DMS53 (cell line): ENCODE results near the gene ENTR1.
A peak's percentile ranks its signal among the peaks of the same experiment; 100 is the strongest.

Experiments
- DNase-seq: peaks from one replicate; lab custom pipeline; 2025; lab: John Stamatoyannopoulos, UW

Gene ENTR1

DNA sequence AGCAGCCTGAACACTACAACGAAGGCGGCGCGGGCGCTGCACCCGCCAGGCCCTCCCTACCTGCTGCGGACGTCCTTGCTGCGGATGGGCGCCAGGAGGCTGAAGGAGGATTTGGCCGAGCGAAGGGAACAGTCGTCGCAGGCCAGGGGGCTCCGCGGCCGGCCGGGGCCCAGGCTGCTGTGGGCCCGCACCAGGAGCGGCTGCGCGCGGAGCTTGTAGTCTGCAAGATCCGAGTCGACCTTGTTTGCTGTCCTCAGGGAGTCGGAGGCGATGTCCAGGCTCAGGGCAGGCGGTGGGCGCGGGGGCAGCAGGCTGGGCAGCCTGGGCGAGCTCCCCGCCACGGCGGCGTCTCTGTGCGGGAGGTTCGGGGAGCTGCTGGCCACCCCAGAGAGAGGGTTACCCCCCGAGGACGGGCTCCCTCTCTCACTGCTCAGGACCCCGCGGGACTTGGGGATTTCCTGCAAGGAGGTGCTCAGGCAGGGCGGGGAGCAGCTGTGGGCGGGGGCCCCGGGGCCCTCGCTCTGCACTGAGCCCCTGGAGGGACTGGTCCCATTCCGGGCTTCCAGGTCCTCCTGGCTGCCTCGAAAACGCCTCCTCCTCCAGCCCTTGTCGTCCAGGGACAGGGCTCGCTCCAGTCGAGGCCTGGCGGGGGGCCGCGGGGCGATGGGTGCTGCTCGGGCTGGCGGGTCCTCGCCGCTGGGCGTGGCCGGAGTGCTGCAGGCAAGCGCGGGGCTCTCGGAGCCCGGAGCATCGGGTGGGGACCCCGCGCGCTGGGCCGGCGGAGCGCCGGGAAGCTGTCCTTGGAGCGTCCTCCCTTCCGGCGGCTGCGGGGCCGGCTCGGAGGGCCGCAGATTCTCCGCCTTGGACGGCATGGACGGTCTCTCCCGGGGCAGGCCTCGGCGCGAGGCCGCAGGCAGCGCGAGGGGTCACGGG, 28.4 kb upstream of the ENTR1 start:
- DNase-seq, result peak; percentile 57

DNA sequence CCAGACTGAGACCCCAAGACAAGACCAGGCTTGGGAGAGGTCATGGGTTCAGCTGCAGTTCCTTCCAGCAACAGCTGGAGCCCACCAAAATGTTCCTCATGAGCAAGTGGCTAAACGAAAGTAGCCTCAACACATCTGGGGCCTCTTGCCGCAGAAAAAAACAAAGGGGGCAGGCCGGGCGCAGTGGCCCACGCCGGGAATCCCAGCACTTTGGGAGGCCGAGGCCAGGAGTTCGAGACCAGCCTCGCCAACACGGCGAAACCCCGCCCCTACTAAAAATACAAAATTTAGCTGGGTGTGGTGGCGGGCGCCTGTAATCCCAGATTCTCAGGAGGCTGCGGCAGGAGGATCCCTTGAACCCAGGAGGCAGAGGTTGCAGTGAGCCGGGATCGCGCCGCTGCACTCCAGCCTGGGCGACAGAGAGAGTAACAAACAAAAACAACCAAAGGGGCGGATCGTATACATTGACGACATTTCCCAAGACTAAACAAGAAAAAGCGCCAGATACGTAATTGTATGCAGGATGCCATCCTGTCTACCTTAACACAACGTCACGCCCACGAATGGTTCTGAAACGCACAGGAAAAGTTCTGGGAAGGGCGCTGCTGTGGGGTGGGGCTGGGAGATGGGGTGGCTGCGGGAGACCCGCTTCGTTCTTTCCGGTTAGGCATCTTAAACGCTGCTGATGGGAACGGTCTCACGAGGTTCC, 27.6 kb upstream of the ENTR1 start:
- no peak for DNase-seq

DNA sequence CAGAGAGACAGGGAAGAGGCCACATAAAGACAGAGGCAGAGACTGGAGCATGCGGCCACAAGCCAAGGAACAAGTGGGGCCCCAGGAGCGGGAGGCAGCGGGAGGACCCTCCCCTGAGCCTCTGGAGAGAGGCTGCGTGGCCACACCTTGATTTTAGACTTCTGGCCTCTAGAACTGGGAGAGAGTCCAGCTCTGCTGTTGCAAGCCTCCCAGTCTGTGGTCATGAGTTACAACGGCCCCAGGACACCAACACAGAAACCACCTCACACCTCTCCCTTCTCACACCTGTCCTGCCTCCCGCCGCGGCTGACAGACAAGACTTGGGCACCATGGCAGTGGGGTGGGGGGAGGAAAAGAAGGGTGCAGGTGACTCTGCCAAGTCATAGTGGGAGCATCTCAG, 27.0 kb upstream of the ENTR1 start:
- DNase-seq, result no peak

DNA sequence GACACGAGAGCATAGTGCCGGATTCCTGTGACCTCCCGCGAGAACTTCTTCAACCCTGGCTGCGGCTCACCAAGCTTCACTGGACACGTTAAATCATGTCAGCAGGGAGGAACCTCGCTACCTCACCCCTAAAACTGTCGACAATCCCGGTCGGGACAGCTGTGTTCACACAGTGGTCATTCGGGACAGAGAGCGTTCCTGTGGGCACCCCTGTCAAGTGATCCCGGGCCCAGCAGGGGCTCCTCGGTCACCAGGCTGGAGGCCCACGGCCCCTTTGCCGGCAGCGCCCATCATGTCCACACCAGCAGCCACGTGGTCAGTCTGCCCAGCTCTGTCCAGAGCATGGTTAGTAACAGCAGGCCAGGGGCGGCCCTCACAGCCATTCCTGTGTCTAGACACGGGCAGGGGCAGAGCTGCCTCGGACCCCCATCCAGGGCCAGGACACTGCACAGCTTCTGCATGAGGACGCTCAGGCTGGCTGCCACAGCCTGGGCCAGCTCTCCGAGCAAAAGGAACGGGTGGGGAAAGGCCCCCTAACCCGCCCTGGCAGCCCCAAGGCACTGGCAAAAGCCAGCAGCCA, 25.7 kb upstream of the ENTR1 start:
- DNase-seq, result no peak

DNA sequence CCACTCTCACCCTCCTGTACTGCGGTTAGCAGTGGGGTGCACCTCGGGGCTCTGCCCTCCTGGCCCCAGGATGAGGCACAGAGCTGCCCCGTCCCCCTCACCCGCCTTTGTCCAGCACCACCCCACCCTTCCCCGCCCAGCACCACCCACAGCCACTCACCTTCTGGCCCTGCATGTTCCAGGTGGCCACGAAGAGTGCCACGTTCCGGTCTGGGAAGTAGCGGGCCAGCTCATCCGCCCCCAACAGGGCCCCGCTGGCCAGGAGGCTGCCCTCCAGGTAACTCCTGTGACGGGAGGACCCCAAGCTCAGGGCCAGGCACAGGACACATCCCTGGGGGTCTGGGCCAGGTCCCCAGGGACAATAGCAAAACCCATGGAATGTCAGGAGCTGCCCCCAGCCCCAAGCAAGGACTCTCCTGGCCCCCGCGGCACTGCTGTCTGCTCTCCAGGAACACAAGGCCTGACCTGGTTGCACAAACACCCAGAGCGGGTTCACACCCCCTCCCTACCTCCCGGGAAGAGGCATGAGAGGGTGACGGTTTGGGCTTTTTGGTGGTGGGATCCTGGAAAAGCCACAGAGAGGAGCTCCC, 24.3 kb upstream of the ENTR1 start:
- DNase-seq, result no peak

DNA sequence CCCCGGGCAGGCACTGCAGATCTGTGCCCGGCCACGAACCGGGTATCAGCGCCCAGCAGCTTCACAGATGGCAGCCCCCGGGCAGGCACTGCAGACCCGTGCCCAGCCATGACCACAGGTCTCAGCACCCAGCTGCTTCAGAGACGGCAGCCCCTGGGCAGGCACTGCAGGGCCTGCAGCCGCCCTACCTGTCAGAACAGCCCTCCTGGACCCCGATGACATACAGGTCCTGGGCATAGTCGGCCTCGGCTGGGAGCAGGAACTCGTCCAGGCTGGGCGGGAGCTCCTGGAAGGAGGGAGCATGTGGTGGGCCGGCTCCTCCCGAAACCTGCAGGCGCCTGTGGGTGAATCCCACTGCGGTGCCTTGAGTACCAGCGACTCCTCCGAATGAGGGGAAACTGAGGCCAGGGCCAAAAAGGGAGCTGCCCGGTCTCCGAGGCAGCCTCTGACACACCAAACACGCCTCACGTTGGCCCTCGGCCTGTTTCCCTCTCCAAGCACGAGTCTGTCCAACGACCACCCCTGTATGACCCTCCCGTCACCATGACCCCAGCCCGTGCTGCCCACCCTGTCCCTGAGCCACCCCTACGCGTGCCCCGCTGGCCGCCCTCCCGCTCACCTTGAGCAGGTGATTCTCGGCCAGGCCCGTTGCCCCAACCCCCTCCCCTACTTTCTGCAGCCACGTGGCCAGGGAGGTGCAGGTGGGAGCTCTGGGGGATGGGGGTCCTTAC, 23.6 kb upstream of the ENTR1 start:
- DNase-seq, result no peak

DNA sequence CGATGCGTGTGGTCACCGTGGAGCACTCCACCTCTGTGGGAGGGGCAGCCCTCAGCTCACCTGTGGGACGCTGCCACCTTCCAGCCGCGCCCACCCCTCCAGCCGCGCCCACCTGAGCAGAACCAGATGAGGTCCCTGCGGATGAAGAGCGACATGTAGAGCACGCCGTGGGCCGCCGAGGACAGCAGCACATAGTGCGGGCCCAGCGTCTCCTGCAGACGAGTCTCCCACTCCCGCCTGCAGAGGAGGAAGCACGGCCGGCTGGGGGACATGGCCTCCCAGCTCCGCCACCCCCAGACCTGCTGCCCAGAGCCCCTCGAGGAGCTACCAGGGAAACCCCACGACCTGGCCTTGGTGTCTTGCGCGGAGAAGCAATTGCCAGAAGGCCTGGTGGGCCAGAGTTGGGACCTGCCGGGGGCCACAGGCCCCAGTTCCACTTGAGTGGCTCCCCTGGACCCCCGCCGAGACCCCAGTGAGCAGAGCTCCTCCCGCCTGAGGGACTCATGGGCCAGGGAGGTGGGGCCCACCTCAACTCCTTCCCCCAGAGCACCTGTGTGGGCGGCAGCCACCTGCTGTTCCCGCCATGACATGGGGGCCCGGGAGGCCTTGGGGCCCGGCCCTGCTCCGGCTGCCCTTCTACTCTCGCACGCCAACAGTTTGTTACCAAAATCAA, 22.8 kb upstream of the ENTR1 start:
- DNase-seq, result no peak

DNA sequence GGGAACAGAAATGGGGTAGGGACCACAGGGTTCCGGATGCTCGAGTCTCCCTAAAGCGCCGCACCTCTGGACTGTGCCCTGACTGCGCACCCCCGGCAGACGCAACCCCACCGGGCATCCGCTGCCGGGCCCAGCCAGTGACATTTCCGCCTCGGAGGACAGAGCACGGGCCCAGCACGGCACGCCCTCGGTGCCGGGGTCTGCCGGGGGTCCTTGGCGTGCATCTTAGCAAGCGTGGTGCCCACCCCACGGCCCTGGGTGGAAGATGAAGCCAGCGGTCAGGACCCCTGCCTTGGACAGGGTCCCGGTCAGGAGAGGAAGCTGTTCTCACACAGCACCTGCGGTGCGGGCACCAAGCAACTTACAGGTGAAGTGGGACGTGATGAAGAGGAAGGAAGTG, 22.2 kb upstream of the ENTR1 start:
- no peak for DNase-seq

DNA sequence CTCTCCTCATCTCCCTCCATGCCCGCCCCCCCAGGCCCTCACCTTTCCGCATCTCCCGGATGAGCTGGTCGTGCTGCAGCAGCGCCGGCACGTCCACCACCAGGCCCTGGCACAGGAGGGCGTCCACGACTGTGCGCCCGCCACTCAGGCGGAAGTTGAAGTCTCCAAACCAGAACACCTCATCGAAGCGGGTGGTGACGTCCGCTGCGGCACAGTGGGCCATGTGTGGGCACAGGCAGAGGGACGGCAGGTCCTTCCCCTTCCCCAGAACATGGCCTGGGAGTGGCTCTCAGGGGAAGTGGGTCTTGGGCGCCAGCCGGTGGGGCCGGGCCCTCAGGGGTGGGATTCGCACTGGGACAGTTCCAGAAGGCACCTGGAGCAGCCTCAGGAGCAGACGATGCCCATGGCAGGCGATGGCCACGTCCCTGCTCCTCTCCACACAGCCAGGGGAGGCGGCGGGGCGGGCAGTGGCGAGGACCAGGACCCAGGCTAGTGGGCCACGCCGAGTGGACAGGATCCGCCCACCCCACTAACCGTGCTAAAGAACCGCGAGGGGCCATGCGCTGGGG, 21.5 kb upstream of the ENTR1 start:
- no peak for DNase-seq

DNA sequence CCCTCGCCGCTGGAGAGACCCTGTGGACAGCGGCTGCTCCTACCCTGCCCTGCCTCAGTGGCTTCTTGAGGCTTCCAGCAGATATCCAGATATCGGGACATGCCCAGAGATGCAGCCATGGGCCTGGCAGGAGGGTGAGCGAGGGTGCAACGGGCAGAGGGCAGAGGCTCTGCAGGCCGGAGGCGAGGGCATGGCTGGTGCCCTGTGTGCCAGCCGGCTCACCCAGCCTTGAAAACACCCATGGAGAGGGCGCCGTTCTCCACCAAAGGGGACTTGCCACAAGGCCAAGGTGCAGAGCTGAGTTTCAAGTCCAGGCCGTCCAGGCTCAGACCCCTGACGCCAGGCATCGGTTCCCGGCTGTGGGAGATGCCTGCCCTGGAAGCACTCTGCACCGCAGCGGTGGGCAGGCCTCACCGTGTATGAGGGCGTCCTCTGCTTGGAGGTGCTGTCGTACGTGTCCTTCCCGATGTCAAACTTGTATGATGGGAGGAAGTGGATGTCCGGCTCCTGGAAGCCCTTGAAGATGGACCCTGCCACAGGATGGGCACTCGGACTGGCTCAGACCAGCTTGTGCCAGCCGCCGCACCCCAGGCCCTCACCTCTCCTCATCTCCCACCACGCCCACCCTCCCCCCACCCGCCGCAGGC, 20.3 kb upstream of the ENTR1 start:
- DNase-seq, result no peak

DNA sequence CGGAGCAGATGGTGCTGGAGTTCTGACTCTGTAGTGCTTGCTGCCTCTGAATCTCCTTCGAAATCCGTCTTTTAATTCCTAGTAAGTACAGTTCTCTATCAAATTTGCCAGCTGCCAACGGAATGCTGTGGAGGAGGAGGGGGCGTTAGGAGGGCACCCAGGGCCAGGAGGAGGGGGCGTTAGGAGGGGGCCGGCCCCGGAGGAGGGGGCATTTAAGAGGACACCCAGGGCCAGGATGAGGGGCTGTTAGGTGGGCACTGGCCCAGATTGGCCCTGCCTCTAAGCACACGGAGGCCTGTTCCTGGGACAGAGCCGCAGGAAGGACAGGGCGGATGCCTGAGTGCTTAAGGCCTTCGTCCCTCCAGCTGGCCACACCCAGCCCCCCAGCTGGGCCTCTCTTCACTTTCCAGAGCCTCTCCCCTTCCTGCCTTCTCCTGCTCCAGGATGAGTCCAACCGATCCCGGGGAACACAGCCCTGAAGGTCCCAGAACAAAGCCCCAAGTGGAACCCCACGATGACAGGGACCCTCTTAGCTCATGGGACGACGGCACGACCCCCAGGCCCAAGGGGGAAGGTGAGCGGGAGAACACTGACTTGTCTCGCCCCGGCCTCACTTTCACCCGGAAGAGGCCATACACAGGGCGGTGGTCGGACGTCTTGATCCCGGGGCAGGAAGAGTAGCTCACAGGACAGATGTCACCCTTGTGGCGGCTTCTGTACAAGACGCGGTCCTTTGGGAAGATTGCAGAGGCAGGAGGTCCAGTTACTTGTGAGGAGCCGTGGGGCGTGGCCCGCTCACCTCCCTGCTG, 19.5 kb upstream of the ENTR1 start:
- DNase-seq, result no peak

DNA sequence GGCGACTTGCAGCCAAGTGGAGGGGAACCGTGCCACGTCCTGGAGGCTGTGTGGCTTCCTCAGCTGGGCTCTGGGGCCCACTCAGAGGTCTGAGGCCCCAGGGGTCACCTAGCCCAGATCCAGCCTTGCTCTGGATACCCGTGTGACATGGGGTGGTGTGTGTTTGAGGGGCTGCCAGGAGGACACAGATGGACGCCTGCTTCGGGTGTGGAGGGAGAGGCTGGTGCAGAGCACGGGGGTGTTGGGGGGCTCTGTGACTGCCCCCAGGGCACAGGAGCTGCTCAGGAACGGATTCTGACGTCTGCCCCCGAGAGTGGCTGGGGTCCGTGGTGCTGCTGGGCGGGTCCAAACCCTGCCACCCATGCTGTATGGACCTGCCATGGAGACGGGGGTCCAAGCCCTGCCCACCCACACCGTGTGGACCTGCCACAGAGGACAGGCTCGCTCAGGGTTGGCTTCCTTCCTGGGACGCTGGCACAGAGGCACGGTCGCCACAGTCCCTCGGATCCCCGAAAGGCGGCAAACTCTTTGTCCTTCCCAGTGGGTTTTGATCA, 18.7 kb upstream of the ENTR1 start:
- DNase-seq, result no peak

DNA sequence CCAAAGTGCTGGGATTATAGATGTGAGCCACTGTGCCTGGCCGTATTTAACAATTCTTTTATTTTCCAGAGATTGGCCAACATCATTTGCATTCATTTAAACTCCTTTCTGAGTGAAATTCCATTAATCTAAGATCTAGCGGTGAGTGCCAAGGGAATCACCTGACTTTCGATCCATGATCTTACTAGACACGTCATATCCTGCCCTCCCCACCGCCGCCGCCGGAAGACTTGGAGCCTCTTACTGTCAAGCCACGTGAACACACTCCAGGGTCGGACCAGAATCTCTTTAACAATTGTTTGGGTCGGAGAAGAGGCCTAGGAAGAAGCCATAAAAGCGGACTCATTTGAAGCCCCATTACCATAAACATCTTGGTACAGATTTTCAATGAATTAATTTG, 16.4 kb upstream of the ENTR1 start:
- no peak for DNase-seq

DNA sequence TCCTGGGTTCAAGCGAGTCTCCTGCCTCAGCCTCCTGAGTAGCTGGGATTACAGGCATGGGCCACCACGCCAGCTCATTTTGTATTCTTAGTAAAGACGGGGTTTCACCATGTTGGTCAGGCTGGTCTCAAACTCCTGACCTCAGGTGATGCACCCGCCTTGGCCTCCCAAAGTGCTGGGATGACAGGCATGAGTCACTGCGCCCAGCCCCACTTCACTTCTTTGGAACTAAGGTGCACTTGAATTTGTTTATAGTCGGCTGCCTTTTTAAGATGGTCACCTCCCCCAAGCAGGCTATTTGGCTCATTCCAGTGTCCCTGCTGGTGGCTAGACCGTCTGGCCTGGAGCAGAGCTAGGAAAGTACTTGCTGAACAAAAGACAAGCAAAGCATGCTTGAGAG, 15.0 kb upstream of the ENTR1 start:
- DNase-seq, result peak; percentile 59

DNA sequence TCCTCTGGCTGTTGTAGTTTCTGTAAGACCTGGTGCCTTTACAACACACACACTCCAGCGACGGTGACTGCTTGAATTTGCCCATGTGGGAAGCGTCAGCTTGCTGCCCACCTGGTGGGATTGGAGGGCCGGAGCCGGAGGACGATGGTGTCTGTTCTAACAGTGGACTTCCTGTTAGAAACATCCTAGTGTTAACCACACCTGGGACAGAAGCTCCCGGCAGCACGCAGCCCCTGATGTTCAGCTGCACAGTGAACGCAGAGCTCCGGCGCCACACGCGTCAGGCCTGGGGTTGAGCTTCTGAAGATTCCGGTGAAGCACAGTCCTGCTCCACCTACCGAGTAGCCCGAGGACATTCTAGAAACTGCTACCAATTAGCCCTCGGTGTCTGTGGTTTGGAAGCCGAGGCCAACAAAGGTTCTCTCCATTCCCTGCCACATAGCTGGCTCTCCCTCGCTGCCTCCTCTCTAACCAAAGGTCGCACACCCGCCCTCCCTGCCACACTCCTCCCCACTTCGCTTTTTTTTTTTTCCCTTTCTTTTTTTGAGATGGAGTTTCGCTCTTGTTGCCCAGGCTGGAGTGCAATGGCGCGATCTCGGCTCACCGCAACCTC, 14.4 kb upstream of the ENTR1 start:
- DNase-seq, result no peak

DNA sequence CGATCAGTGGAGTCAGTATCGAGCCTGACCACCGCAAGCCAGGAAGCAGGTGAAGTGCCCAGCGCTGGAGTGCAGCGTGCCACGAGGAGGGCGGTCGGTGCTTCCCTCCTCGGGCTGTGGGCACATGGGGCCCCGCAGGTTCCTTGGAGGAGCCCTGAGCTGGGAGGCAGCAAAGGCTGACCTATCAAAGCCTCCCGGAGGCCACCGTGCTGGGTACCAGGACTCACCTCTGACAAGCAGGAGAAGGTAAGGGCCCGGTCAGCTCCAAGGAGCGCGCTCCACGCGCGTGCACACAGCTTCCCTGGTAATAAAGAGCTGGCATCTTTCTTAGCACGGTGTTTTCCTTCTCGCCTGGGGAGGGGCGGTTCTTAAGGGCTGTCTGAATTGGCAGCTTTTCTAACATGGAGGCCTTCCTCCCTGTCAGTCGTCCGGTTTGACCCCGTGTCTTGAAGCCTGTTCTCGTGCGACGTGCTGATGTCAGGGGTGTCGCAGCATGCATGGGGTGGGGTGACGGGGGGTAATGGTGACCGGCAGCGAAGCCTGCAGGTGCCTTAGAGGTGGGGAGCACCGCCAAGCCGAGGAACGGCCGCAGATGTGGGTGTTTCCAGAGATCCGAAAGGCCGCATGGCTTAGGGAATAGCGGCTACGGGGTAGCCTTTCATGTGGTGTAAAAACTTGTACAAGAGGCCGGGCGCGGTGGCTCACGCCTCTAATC, 13.2 kb upstream of the ENTR1 start:
- no peak for DNase-seq

DNA sequence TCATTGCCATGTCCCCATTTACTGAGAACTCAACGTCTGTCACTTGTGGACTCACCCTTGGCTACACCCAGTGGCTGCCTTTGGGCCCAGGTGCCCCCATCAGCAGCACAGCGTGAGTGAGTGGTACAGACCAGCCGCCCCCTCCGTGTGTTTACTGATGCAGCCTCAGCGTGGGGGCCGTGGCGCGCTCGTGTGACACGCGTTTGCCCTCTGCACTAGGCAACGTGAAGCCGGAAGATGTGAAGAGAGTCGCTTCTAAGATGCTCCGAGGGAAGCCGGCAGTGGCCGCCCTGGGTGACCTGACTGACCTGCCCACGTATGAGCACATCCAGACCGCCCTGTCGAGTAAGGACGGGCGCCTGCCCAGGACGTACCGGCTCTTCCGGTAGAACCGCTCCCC, 12.5 kb upstream of the ENTR1 start:
- DNase-seq, result no peak

DNA sequence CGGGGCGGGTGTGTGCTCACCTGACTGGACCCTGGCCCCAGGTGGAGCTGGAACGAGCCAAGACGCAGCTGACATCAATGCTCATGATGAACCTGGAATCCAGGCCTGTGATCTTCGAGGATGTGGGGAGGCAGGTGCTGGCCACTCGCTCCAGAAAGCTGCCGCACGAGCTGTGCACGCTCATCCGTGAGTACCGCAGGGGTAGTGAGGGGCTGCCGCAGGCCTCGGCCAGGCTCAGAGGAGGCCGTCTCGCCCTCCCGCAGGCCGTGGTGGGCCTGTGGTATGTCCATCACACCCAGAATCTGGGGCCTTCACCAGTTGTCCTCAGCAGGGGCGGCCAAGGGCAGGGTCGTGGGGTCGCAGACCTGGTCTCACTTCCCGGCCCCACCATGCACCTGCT, 11.4 kb upstream of the ENTR1 start:
- DNase-seq, result no peak
